Neuronal stem cell (in vitro differentiated cells): ENCODE measurements around the gene PSKH1.

ENCODE experiments used
- DNase-seq: peaks from one replicate; pipeline ENCODE4 v3.0.0-alpha.2; 2013; ENCODE audit warnings: low spot score
- H2AFZ ChIP-seq: one replicate; pipeline ENCODE4 v1.6.1; 2013; ENCODE audit warnings: mild to moderate bottlenecking, low read length, inconsistent platforms
- H2AK5ac ChIP-seq: 2 replicates; pipeline ENCODE4 v1.6.1; 2013; ENCODE audit warnings: low read depth, mild to moderate bottlenecking, inconsistent platforms, low read length, moderate library complexity, mixed read lengths
- H2BK120ac ChIP-seq: 2 replicates; pipeline ENCODE4 v1.6.1; 2013; ENCODE audit warnings: low read depth, mild to moderate bottlenecking, inconsistent platforms, low read length, moderate library complexity, mixed read lengths
- H2BK12ac ChIP-seq: one replicate; pipeline ENCODE4 v1.6.1; 2013; ENCODE audit warnings: low read length, inconsistent platforms
- H2BK15ac ChIP-seq: 2 replicates; pipeline ENCODE4 v1.6.1; 2013; ENCODE audit warnings: mild to moderate bottlenecking, low read length, inconsistent platforms, mixed read lengths
- H2BK5ac ChIP-seq: one replicate; pipeline ENCODE4 v1.6.1; 2013; ENCODE audit warnings: inconsistent platforms, mild to moderate bottlenecking, low read length, moderate library complexity
- H3K14ac ChIP-seq: one replicate; pipeline ENCODE4 v1.6.1; 2013; ENCODE audit warnings: low read length, inconsistent platforms
- H3K18ac ChIP-seq: 2 replicates; pipeline ENCODE4 v1.6.1; 2013; ENCODE audit warnings: low read length, inconsistent platforms
- H3K23ac ChIP-seq: 2 replicates; pipeline ENCODE4 v1.6.1; 2013; ENCODE audit warnings: low read depth, mild to moderate bottlenecking, mixed read lengths, low read length, inconsistent platforms; ENCODE audit not compliant: poor library complexity
- H3K27ac ChIP-seq: replicated peaks from 3 replicates; pipeline ENCODE4 v1.5.1; 2013; ENCODE audit warnings: low read length, inconsistent platforms
- H3K27me3 ChIP-seq, 3 experiments: 2 replicates each; pipeline ENCODE4 v1.6.1; 2013; ENCODE audit warnings: low read length in 3 of 3, mild to moderate bottlenecking in 2 of 3, inconsistent platforms in 1 of 3, low read depth in 1 of 3, mixed read lengths in 1 of 3, moderate library complexity in 1 of 3; ENCODE audit not compliant: control insufficient read depth in 3 of 3, insufficient read depth in 3 of 3
- H3K36me3 ChIP-seq, 2 donors: replicated peaks in 1 of 2; 2 replicates each; pipeline ENCODE4 v1.6.1; 2013; ENCODE audit warnings: low read length in 2 of 2; ENCODE audit not compliant: control insufficient read depth in 2 of 2, insufficient read depth in 2 of 2
- H3K4ac ChIP-seq: 2 replicates; pipeline ENCODE4 v1.6.1; 2013; ENCODE audit warnings: inconsistent platforms, mild to moderate bottlenecking, low read length, moderate library complexity
- H3K4me1 ChIP-seq, 2 donors: 1 replicate in 1 of 2; 2 replicates in 1 of 2; pipeline ENCODE4 v1.6.1; 2013; ENCODE audit warnings: low read length in 2 of 2, low read depth in 1 of 2; ENCODE audit not compliant: control insufficient read depth in 2 of 2, insufficient read depth in 1 of 2
- H3K4me2 ChIP-seq: one replicate; pipeline ENCODE4 v1.6.1; 2013; ENCODE audit warnings: mild to moderate bottlenecking, low read length, inconsistent platforms; ENCODE audit not compliant: insufficient read depth, poor library complexity, severe bottlenecking
- H3K4me3 ChIP-seq, 2 donors: 2 replicates each; pipeline ENCODE4 v1.5.1; 2013; ENCODE audit warnings: low read length in 2 of 2, mild to moderate bottlenecking in 2 of 2, inconsistent platforms in 1 of 2, moderate library complexity in 1 of 2
- H3K79me1 ChIP-seq: one replicate; pipeline ENCODE4 v1.6.1; 2013; ENCODE audit warnings: low read depth, mild to moderate bottlenecking, inconsistent platforms, low read length, moderate library complexity
- H3K9ac ChIP-seq: one replicate; pipeline ENCODE4 v1.6.1; 2013; ENCODE audit warnings: mild to moderate bottlenecking, low read depth, low read length, inconsistent platforms; ENCODE audit not compliant: poor library complexity
- H3K9me3 ChIP-seq, 2 donors: replicated peaks in 1 of 2; 2 replicates each; pipeline versions ENCODE3 to v1.6.1; 2013; ENCODE audit warnings: low read length in 2 of 2, mild to moderate bottlenecking in 2 of 2, inconsistent platforms in 1 of 2, low read depth in 1 of 2, mixed read lengths in 1 of 2, moderate library complexity in 1 of 2; ENCODE audit not compliant: control insufficient read depth in 2 of 2, insufficient read depth in 1 of 2
- H4K8ac ChIP-seq: one replicate; pipeline ENCODE4 v1.6.1; 2013; ENCODE audit warnings: low read depth, mild to moderate bottlenecking, inconsistent platforms, low read length, moderate library complexity
- H4K91ac ChIP-seq: one replicate; pipeline ENCODE4 v1.6.1; 2013; ENCODE audit warnings: low read length, low read depth, mild to moderate bottlenecking, inconsistent platforms; ENCODE audit not compliant: poor library complexity
- WGBS, 2 donors: extraction: QIAGEN DNeasy Blood & Tissue Kit; methylation state at CpG; one replicate each; pipeline ENCODE4 v1.1.7; 2013; ENCODE audit warnings: missing lambda C conversion rate in 2 of 2, mixed read lengths in 1 of 2; ENCODE audit not compliant: insufficient read length in 2 of 2, insufficient replicate concordance in 1 of 2; ENCODE audit errors: extremely low coverage in 2 of 2; 5-methylcytosine and 5-hydroxymethylcytosine counted together

The PSKH1 gene

GRCh38 chr16:67975321-67976105 lies 82.5 kb downstream of the PSKH1 start:
- Histone ChIP-seq H2BK12ac (no peak overlapping the region), H3K4me3 (no peak overlapping the region)
- no CpG with 5 or more reads among the region's 14 CpGs for WGBS, 2 donors

GRCh38 chr16:67976205-67976604 lies 83.2 kb downstream of the PSKH1 start:
- H2AFZ ChIP-seq: no peak overlapping the region
- no peak overlapping the region for H2BK12ac ChIP-seq
- peak overlapping the region; percentile 15 for H2BK15ac ChIP-seq
- no peaks in the 10 kb centered on the region for H3K4me1 ChIP-seq
- H4K91ac ChIP-seq: no peak overlapping the region
- no peak overlapping the region for H3K4me3 ChIP-seq
- no peak overlapping the region for H3K4ac ChIP-seq
- H3K27me3 ChIP-seq: peaks cover 0 to 9% (median 0%) of the 10 kb centered on the region in 3 experiments
- H3K23ac ChIP-seq: no peak overlapping the region
- no peak overlapping the region for H3K14ac ChIP-seq
- H2AK5ac ChIP-seq: no peak overlapping the region
- H3K27ac ChIP-seq: no peak overlapping the region
- no peak for DNase-seq
- H2BK5ac ChIP-seq: no peak overlapping the region
- no peak overlapping the region for H4K8ac ChIP-seq
- no peak overlapping the region for H2BK120ac ChIP-seq
- H3K36me3 ChIP-seq: no peaks in the 10 kb centered on the region
- H3K9me3 ChIP-seq: peaks cover 0 to 2% of the 10 kb centered on the region in 2 donors
- H3K79me1 ChIP-seq: no peaks in the 10 kb centered on the region
- no CpG with 5 or more reads among the region's 2 CpGs for WGBS, 2 donors
- H3K4me2 ChIP-seq: no peak overlapping the region
- H3K18ac ChIP-seq: peak overlapping the region; percentile 27
- no peak overlapping the region for H3K9ac ChIP-seq

More at GRCh38 chr16:67975321-67976105, 82.5 kb downstream of the PSKH1 start:
- H2AK5ac ChIP-seq: no peak overlapping the region
- H3K9me3 ChIP-seq: peaks cover 0 to 2% of the 10 kb centered on the region in 2 donors
- peaks cover 0 to 9% (median 0%) of the 10 kb centered on the region in 3 experiments for H3K27me3 ChIP-seq
- H2BK15ac ChIP-seq: no peak overlapping the region
- DNase-seq: no peak
- no peak overlapping the region for H3K27ac ChIP-seq
- no peak overlapping the region for H2BK120ac ChIP-seq
- H3K36me3 ChIP-seq: no peaks in the 10 kb centered on the region
- H3K4me1 ChIP-seq: no peaks in the 10 kb centered on the region
- no peak overlapping the region for H3K18ac ChIP-seq
- no peak overlapping the region for H3K4me2 ChIP-seq
- H3K79me1 ChIP-seq: no peaks in the 10 kb centered on the region
- H3K4ac ChIP-seq: no peak overlapping the region
- H2BK5ac ChIP-seq: no peak overlapping the region
- no peak overlapping the region for H3K9ac ChIP-seq
- no peak overlapping the region for H3K14ac ChIP-seq
- no peak overlapping the region for H4K91ac ChIP-seq
- no peak overlapping the region for H4K8ac ChIP-seq
- H3K23ac ChIP-seq: no peak overlapping the region
- H2AFZ ChIP-seq: no peak overlapping the region

GRCh38 chr16:67977005-67977404 lies 84.0 kb downstream of the PSKH1 start:
- Histone ChIP-seq H3K9ac (no peak overlapping the region), H3K14ac (no peak overlapping the region), H2AK5ac (peak overlapping the region; percentile 1), H2BK120ac (no peak overlapping the region), H3K4me3 (no peak overlapping the region), H3K4ac (no peak overlapping the region), H3K79me1 (no peaks in the 10 kb centered on the region), H4K91ac (no peak overlapping the region), H3K36me3 (no peaks in the 10 kb centered on the region), H3K4me2 (no peak overlapping the region), H3K23ac (peak overlapping the region; percentile 10), H3K18ac (peak overlapping the region; percentile 59), H3K27ac (no peak overlapping the region), H3K9me3 (peaks cover 0 to 2% of the 10 kb centered on the region in 2 donors), H4K8ac (no peak overlapping the region), H3K27me3 (peaks cover 0 to 9% (median 0%) of the 10 kb centered on the region in 3 experiments), H2BK15ac (peak overlapping the region; percentile 2), H2AFZ (no peak overlapping the region), H3K4me1 (no peaks in the 10 kb centered on the region), H2BK5ac (no peak overlapping the region), H2BK12ac (no peak overlapping the region)
- no peak for DNase-seq
- no CpG with 5 or more reads among the region's 5 CpGs for WGBS, 2 donors

GRCh38 chr16:67977469-67978227 lies 84.6 kb downstream of the PSKH1 start:
- DNase-seq: no peak
- H3K9me3 ChIP-seq: peaks cover 0 to 2% of the 10 kb centered on the region in 2 donors
- H2AK5ac ChIP-seq: no peak overlapping the region
- H4K8ac ChIP-seq: no peak overlapping the region
- H3K4ac ChIP-seq: no peak overlapping the region
- peak overlapping the region; percentile 10 for H3K23ac ChIP-seq
- H3K4me1 ChIP-seq: no peaks in the 10 kb centered on the region
- no peak overlapping the region for H3K4me2 ChIP-seq
- no peak overlapping the region for H3K4me3 ChIP-seq
- no peak overlapping the region for H2BK120ac ChIP-seq
- peaks cover 0 to 9% (median 0%) of the 10 kb centered on the region in 3 experiments for H3K27me3 ChIP-seq
- no peak overlapping the region for H2BK15ac ChIP-seq
- no peak overlapping the region for H4K91ac ChIP-seq
- H3K14ac ChIP-seq: no peak overlapping the region
- H3K18ac ChIP-seq: peak overlapping the region; percentile 39
- H3K79me1 ChIP-seq: no peaks in the 10 kb centered on the region
- H2BK5ac ChIP-seq: no peak overlapping the region
- no peak overlapping the region for H2BK12ac ChIP-seq
- H3K9ac ChIP-seq: no peak overlapping the region
- no peaks in the 10 kb centered on the region for H3K36me3 ChIP-seq
- H3K27ac ChIP-seq: no peak overlapping the region
- no CpG with 5 or more reads among the region's 9 CpGs for WGBS, 2 donors
- no peak overlapping the region for H2AFZ ChIP-seq
